SK-N-SH (cell line): ENCODE results near the gene C6orf89. TPM values are rescaled to one million over a fixed set of nuclear protein-coding genes. Genes with fewer than 3 reads are reported as not detected.

Experiments used
- CTCF ChIA-PET: fragments of 300-600, 350-600 bp; formaldehyde crosslinking; extraction: SDS; loops from one replicate; lab custom pipeline; 2021; lab: Yijun Ruan, JAX
- POLR2A ChIA-PET: fragments of 350-600 bp; sonication (Branson Sonifier 250); formaldehyde crosslinking; extraction: SDS; loops from one replicate; lab custom pipeline; 2020; ENCODE audit warnings: antibody characterized with exemption, inconsistent platforms; lab: Yijun Ruan, JAX
- DNase-seq: peaks from one replicate; pipeline ENCODE4 v3.0.0; 2012
- H2AFZ ChIP-seq: fragments of 200-600 bp; sonication (generic); 2 replicates; pipeline ENCODE4 v1.8.1; 2016; ENCODE audit warnings: antibody characterized with exemption, mild to moderate bottlenecking, low read depth
- H3F3A ChIP-seq: fragments of 200-600 bp; sonication (generic); replicated peaks from 2 replicates; pipeline ENCODE3; 2016; ENCODE audit warnings: antibody characterized with exemption, mild to moderate bottlenecking; ENCODE audit not compliant: insufficient read depth
- H3K27ac ChIP-seq, 2 experiments: fragments of 200-500 bp in 1 of 2; fragments of 200-600 bp in 1 of 2; sonication (Bioruptor generic) in 1 of 2; sonication (generic), shearing (Covaris generic) in 1 of 2; 2 replicates each; pipeline versions ENCODE4 v1.5.1 to v1.6.1; 2014 to 2016; ENCODE audit warnings: low read depth in 2 of 2, inconsistent platforms in 1 of 2, low read length in 1 of 2, mild to moderate bottlenecking in 1 of 2, mixed read lengths in 1 of 2
- H3K27me3 ChIP-seq: fragments of 200-600 bp; sonication (generic), shearing (Covaris generic); 2 replicates; pipeline ENCODE4 v1.6.1; 2016; ENCODE audit warnings: mixed run types; ENCODE audit not compliant: insufficient read depth
- H3K36me3 ChIP-seq, 2 experiments: fragments of 200-500 bp in 1 of 2; fragments of 200-600 bp in 1 of 2; sonication (Bioruptor generic) in 1 of 2; sonication (generic) in 1 of 2; replicated peaks in 1 of 2; 2 replicates each; pipeline versions ENCODE3 to v1.5.1; 2014 to 2016; ENCODE audit warnings: low read length in 1 of 2, mild to moderate bottlenecking in 1 of 2; ENCODE audit not compliant: insufficient read depth in 2 of 2, control insufficient read depth in 1 of 2
- H3K4me1 ChIP-seq, 2 experiments: fragments of 200-500 bp in 1 of 2; fragments of 200-600 bp in 1 of 2; sonication (Bioruptor generic) in 1 of 2; sonication (generic), shearing (Covaris generic) in 1 of 2; 2 replicates each; pipeline versions ENCODE4 v1.5.1 to v1.6.1; 2014 to 2016; ENCODE audit warnings: low read depth in 1 of 2, low read length in 1 of 2, mixed run types in 1 of 2; ENCODE audit not compliant: insufficient read depth in 2 of 2, control insufficient read depth in 1 of 2
- H3K4me2 ChIP-seq: fragments of 200-600 bp; sonication (generic), shearing (Covaris generic); 2 replicates; pipeline ENCODE4 v1.6.1; 2017; ENCODE audit warnings: mixed run types
- H3K4me3 ChIP-seq, 2 experiments: fragments of 200-500 bp in 1 of 2; fragments of 200-600 bp in 1 of 2; sonication (Bioruptor generic) in 1 of 2; sonication (generic), shearing (Covaris generic) in 1 of 2; 2 replicates each; pipeline versions ENCODE4 v1.5.1 to v1.8.1; 2014 to 2016; ENCODE audit warnings: low read depth in 2 of 2, inconsistent platforms in 1 of 2, low read length in 1 of 2, mild to moderate bottlenecking in 1 of 2, mixed read lengths in 1 of 2, moderate library complexity in 1 of 2
- H3K79me2 ChIP-seq: fragments of 200-600 bp; sonication (generic); 2 replicates; pipeline ENCODE4 v1.8.1; 2017; ENCODE audit warnings: mild to moderate bottlenecking; ENCODE audit not compliant: insufficient read depth
- H3K9ac ChIP-seq: fragments of 200-600 bp; sonication (generic); 2 replicates; pipeline ENCODE4 v1.6.1; 2017; ENCODE audit warnings: mixed run types
- H3K9me2 ChIP-seq: fragments of 200-600 bp; sonication (generic); 2 replicates; pipeline ENCODE4 v1.6.1; 2017; ENCODE audit warnings: mixed run types
- H3K9me3 ChIP-seq: fragments of 200-600 bp; sonication (generic); 2 replicates; pipeline ENCODE4 v1.6.1; 2017; ENCODE audit warnings: mixed run types, mild to moderate bottlenecking, moderate library complexity
- H4K20me1 ChIP-seq: fragments of 200-600 bp; sonication (generic); 2 replicates; pipeline ENCODE4 v1.6.1; 2017; ENCODE audit warnings: mild to moderate bottlenecking, mixed run types; ENCODE audit not compliant: insufficient read depth
- CHD2 ChIP-seq: fragments of 150-350 bp; IDR thresholded peaks from 2 replicates; pipeline ENCODE4 v1.6.1; 2018; ENCODE audit warnings: low read length; ENCODE audit not compliant: partially characterized antibody
- FOSL2 ChIP-seq: IDR thresholded peaks from 2 replicates; pipeline ENCODE4 v1.4.0; 2012; ENCODE audit warnings: low read depth, mild to moderate bottlenecking, moderate library complexity, borderline replicate concordance
- GABPA ChIP-seq: IDR thresholded peaks from 2 replicates; pipeline ENCODE4 v1.4.0; 2012; ENCODE audit warnings: low read depth, mild to moderate bottlenecking
- JUND ChIP-seq: IDR thresholded peaks from 2 replicates; pipeline ENCODE4 v1.4.0; 2012
- MXI1 ChIP-seq: IDR thresholded peaks from 2 replicates; pipeline ENCODE4 v1.6.1; 2012; ENCODE audit warnings: mild to moderate bottlenecking, low read depth, low read length, improper control_type of control experiment
- NFIC ChIP-seq: IDR thresholded peaks from 2 replicates; pipeline ENCODE4 v1.4.0; 2012; ENCODE audit warnings: borderline replicate concordance
- NRF1 ChIP-seq: IDR thresholded peaks from 2 replicates; pipeline ENCODE4 v1.6.1; 2012; ENCODE audit warnings: low read depth, mild to moderate bottlenecking, low read length
- RCOR1 ChIP-seq: fragments of 150-350 bp; IDR thresholded peaks from 2 replicates; pipeline ENCODE4 v1.6.1; 2017; ENCODE audit warnings: antibody characterized with exemption, low read length
- WGBS: methylation state at CpG from one replicate; pipeline ENCODE4 v1.1.6; 2017; ENCODE audit warnings: low lambda C conversion rate; 5-methylcytosine and 5-hydroxymethylcytosine counted together
- polyA plus RNA-seq, 3 experiments: library from polyadenylated mRNA; depleted of rRNA; stranded (reverse); fragments of >200 nt; gene quantifications; 2 replicates each; pipeline ENCODE4 v1.2.3, GENCODE V29; 2012
- TF ChIP-seq, protein P1 (sequence below): IDR thresholded peaks from 2 replicates; pipeline ENCODE4 v1.4.0; 2012; ENCODE audit warnings: low read depth, borderline replicate concordance
- TF ChIP-seq, protein P2 (sequence below): IDR thresholded peaks from 2 replicates; pipeline ENCODE4 v1.4.0; 2012; ENCODE audit warnings: low read depth, borderline replicate concordance

The C6orf89 gene
- polyA plus RNA-seq, 1 of the 3 experiments (the other 2 are of a cell fraction): 20.4 TPM

DNA sequence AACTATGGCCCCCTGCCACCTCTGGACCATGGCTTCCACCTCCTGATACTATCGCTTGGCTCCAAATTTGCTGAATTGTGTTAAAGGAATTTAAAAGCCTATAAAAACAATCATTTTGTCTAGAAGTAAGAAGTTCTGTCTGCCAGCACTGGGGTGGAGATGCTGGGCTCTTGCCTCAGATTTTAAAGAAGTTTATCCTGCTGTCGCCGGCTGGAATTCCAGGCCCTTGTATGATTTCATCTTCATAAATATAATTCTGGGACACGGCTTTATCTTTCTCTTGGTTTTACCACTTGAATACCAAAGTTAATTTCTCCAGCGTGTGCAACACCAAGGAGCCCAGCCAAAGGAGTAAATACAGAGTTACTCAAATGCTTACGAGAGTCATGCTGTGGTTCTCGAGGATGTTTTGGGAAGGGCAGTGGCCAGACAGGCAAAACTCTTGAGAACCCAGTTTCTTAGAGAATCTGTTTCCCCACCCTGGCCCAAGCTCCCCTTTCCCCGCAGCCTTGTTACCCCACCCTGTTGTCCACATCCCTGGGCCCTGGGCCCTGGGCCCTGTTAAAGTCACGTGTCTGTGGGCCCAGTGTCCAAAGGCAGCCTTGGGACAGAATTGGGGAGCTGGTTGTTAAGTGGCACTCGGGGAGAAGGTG, 31.9 kb downstream of the C6orf89 start:
- H3K4me1 ChIP-seq: peaks cover 0 to 15% of the 10 kb centered on the region in 2 experiments; a peak in 2 of 4 replicates
- H3K4me2 ChIP-seq: no peak overlapping the region
- H3K36me3 ChIP-seq: peaks cover 31 to 55% of the 10 kb centered on the region in 2 experiments
- H3F3A ChIP-seq: peaks cover 9% of the 10 kb centered on the region
- no peak for DNase-seq
- H3K27ac ChIP-seq: no peak overlapping the region
- H4K20me1 ChIP-seq: peaks cover 9% of the 10 kb centered on the region; the same call in 1 of the 2 replicates
- WGBS: 98% methylated on average over 10 of the region's 10 CpGs
- H3K27me3 ChIP-seq: no peaks in the 10 kb centered on the region
- H3K4me3 ChIP-seq: no peak overlapping the region
- no peak overlapping the region for H3K9ac ChIP-seq
- POLR2A ChIA-PET: interaction anchor here (0.6 kb wide), 1 partner anchor 10 kb away, joined by 3 read pairs; no protein-coding TSS in a partner anchor
- no peak overlapping the region for H2AFZ ChIP-seq
- no peaks in the 10 kb centered on the region for H3K9me2 ChIP-seq
- H3K79me2 ChIP-seq: no peaks in the 10 kb centered on the region
- no peak for TF ChIP-seq MXI1
- no peak for TF ChIP-seq JUND
- TF ChIP-seq GABPA: no peak
- no peak for TF ChIP-seq NRF1
- TF ChIP-seq, protein P1, sequence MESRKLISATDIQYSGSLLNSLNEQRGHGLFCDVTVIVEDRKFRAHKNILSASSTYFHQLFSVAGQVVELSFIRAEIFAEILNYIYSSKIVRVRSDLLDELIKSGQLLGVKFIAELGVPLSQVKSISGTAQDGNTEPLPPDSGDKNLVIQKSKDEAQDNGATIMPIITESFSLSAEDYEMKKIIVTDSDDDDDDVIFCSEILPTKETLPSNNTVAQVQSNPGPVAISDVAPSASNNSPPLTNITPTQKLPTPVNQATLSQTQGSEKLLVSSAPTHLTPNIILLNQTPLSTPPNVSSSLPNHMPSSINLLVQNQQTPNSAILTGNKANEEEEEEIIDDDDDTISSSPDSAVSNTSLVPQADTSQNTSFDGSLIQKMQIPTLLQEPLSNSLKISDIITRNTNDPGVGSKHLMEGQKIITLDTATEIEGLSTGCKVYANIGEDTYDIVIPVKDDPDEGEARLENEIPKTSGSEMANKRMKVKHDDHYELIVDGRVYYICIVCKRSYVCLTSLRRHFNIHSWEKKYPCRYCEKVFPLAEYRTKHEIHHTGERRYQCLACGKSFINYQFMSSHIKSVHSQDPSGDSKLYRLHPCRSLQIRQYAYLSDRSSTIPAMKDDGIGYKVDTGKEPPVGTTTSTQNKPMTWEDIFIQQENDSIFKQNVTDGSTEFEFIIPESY: no peak
- TF ChIP-seq, all 33 proteins: peak for 0
- CTCF ChIA-PET: interaction anchor here (0.7 to 0.9 kb wide), 2 partner anchors 32 to 293 kb away, joined by 3 read pairs; partner anchors contain the start of gene C6orf89
- no peaks in the 10 kb centered on the region for H3K9me3 ChIP-seq

DNA sequence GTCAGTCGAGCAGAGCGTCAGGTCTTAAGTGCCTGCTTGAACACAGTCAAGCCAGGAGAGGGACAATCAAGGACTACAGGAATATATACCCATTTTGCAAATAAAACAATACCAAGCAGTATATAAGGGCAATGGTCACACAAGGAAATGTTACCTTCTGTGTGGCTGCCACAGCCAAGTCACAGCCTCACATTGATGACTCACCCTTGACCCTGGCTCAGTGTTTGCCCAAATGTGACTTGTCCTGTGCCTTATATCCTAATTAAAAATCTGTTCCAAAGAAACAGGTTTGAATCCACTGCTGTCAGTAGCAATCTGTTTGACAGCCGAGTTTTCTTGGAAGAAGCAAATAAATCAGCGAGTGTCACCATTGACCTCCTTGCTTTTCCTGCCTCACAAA, 34.3 kb downstream of the C6orf89 start:
- no peak for DNase-seq
- Histone ChIP-seq H4K20me1 (no peaks in the 10 kb centered on the region), H3K4me3 (no peak overlapping the region), H3K9me2 (no peaks in the 10 kb centered on the region), H3K4me2 (no peak overlapping the region), H3K79me2 (no peaks in the 10 kb centered on the region), H3K27me3 (no peaks in the 10 kb centered on the region), H3F3A (no peaks in the 10 kb centered on the region), H2AFZ (no peak overlapping the region), H3K9me3 (no peaks in the 10 kb centered on the region), H3K27ac (no peak overlapping the region), H3K9ac (no peak overlapping the region), H3K4me1 (no peaks in the 10 kb centered on the region; a peak in 1 of 4 replicates), H3K36me3 (peaks cover 29 to 73% of the 10 kb centered on the region in 2 experiments)
- TF ChIP-seq NRF1: no peak
- no peak for TF ChIP-seq RCOR1
- no peak for TF ChIP-seq NFIC
- TF ChIP-seq, protein P2, sequence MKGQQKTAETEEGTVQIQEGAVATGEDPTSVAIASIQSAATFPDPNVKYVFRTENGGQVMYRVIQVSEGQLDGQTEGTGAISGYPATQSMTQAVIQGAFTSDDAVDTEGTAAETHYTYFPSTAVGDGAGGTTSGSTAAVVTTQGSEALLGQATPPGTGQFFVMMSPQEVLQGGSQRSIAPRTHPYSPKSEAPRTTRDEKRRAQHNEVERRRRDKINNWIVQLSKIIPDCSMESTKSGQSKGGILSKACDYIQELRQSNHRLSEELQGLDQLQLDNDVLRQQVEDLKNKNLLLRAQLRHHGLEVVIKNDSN: no peak
- no peak for TF ChIP-seq GABPA
- TF ChIP-seq, protein P1: no peak
- no peak for TF ChIP-seq FOSL2
- no peak for TF ChIP-seq CHD2
- ChIA-PET CTCF (no interaction called here), POLR2A (no interaction called here)
- 96% methylated on average over 4 of the region's 4 CpGs for WGBS
